ENCODE results near the gene RNU7-1. TPM values are rescaled to one million over a fixed set of nuclear protein-coding genes. Genes with fewer than 3 reads are reported as not detected.

The RNU7-1 gene
- total and polyA plus RNA-seq, 2 of the 4 experiments (the other 2 are of a cell fraction), result not detected

- no peak overlapping the region for H3K4ac ChIP-seq (ENCODE audit: low read depth, low read length)
- H4K5ac ChIP-seq (ENCODE audit: low read depth, low read length), result no peak overlapping the region
- H3K27me3 ChIP-seq (ENCODE audit: control insufficient read depth, insufficient read depth, low read length), result no peaks in the 10 kb centered on the region
- no peak overlapping the region for H4K91ac ChIP-seq (ENCODE audit: insufficient read depth, low read depth, low read length)
- H2BK20ac ChIP-seq (ENCODE audit: low read depth, low read length), result no peak overlapping the region
- ATAC-seq (ENCODE audit: low read depth) (no peak), DNase-seq (no peak)
- no CpG with 5 or more reads among the region's 4 CpGs for WGBS, 2 experiments (ENCODE audit: extremely low coverage in 2 of 2, insufficient read length in 1 of 2)
- no peak overlapping the region for H2BK120ac ChIP-seq (ENCODE audit: low read depth, low read length)
- H3K36me3 ChIP-seq (ENCODE audit: control insufficient read depth, insufficient read depth, low read length), result no peaks in the 10 kb centered on the region; the same call in 1 of the 2 replicates
- no peak overlapping the region for H3K27ac ChIP-seq (ENCODE audit: insufficient read depth, low read length)
- no peak overlapping the region for H3K9ac ChIP-seq (ENCODE audit: low read depth, low read length)
- no TSS peak for BruUV-seq (replicated peaks)
- no peak overlapping the region for H3K56ac ChIP-seq (ENCODE audit: extremely low read depth, insufficient read depth, low read length)
- ChIA-PET CTCF (interaction anchor here (2.3 kb wide), 1 partner anchor 11 kb away, joined by 9 read pairs; no protein-coding TSS in a partner anchor), POLR2A (ENCODE audit: unreplicated experiment) (no interaction called here)
- H3K4me1 ChIP-seq (ENCODE audit: control insufficient read depth, insufficient read depth, low read length), result peaks cover 3% of the 10 kb centered on the region; the same call in 1 of the 2 replicates
- no peaks in the 10 kb centered on the region for H3K9me3 ChIP-seq (ENCODE audit: control insufficient read depth, insufficient read depth, low read length)
- H3K14ac ChIP-seq (replicated peaks; ENCODE audit: low read depth, low read length), result no peak overlapping the region
- TF ChIP-seq ELK1 (IDR thresholded peaks at IDR 0.05; ENCODE audit: borderline replicate concordance, low read depth, low read length) (no peak), MXI1 (IDR thresholded peaks at IDR 0.05; ENCODE audit: borderline replicate concordance, low read depth, low read length) (no peak), RCOR1 (IDR thresholded peaks at IDR 0.05; ENCODE audit: insufficient replicate concordance, low read length) (no peak), CEBPB (IDR thresholded peaks at IDR 0.05; ENCODE audit: low read depth, low read length) (no peak), MAFK (IDR thresholded peaks at IDR 0.05; ENCODE audit: low read depth, low read length) (no peak), NFE2L2 (IDR thresholded peaks at IDR 0.05; ENCODE audit: low read depth, low read length) (no peak), USF2 (IDR thresholded peaks at IDR 0.05; ENCODE audit: low read depth, low read length) (no peak), FOS (IDR thresholded peaks at IDR 0.05; ENCODE audit: low read depth, low read length) (no peak), MAZ (IDR thresholded peaks at IDR 0.05; ENCODE audit: borderline replicate concordance, low read depth, low read length) (no peak), SMC3 (IDR thresholded peaks at IDR 0.05; ENCODE audit: low read depth, low read length) (no peak), CHD1 (IDR thresholded peaks at IDR 0.05; ENCODE audit: low read depth, low read length) (no peak), POLR2A (IDR thresholded peaks at IDR 0.05; ENCODE audit: low read depth, low read length) (no peak), RFX5 (IDR thresholded peaks at IDR 0.05; ENCODE audit: low read depth, low read length) (no peak)
- no peak overlapping the region for H3K4me2 ChIP-seq (ENCODE audit: low read depth, low read length)
- H3K18ac ChIP-seq (ENCODE audit: low read depth, low read length), result no peak overlapping the region
- H2AFZ ChIP-seq (replicated peaks; ENCODE audit: low read length, poor library complexity), result no peak overlapping the region
- intact Hi-C loops (cut with micrococcal nuclease) (no loop called here), dilution Hi-C loops (cut with HindIII; ENCODE audit: low sequenced_read_pairs, unreplicated experiment) (no loop called here), in situ Hi-C loops (cut with MboI; ENCODE audit: low sequenced_read_pairs) (no loop called here)
- H2BK5ac ChIP-seq (ENCODE audit: low read depth, low read length, poor library complexity, severe bottlenecking), result no peak overlapping the region
- no peak overlapping the region for H3K4me3 ChIP-seq (ENCODE audit: insufficient read depth, low read depth, low read length)
- H3K23ac ChIP-seq (ENCODE audit: low read depth, low read length), result no peak overlapping the region
- no peaks in the 10 kb centered on the region for H4K20me1 ChIP-seq (ENCODE audit: insufficient read depth, low read length)
- H2AK5ac ChIP-seq (ENCODE audit: low read depth, low read length), result no peak overlapping the region
- H3K9me1 ChIP-seq (ENCODE audit: insufficient read depth, low read length), result peaks cover 4% of the 10 kb centered on the region; the same call in 1 of the 2 replicates
- no peak overlapping the region for H2BK15ac ChIP-seq (ENCODE audit: low read depth, low read length)
- H2AK9ac ChIP-seq (replicated peaks; ENCODE audit: low read depth, low read length, poor library complexity), result no peak overlapping the region
- H3K79me1 ChIP-seq (ENCODE audit: low read depth in 1 of 2, low read length in 2 of 2), result no peaks in the 10 kb centered on the region; a peak in 1 of 4 replicates
- H4K8ac ChIP-seq (ENCODE audit: low read depth in 2 of 2, low read length in 2 of 2), result no peak overlapping the region
Measured at GRCh38 chr12:6902448-6902847, 41.2 kb upstream of the RNU7-1 start.

Data from IMR-90 (cell line).